HL-60/S4 treated with retinoic acid at 250 ng/mL for 4 days and 3 days (cell line): Measurements from ENCODE around the gene SLC18A3.

Source experiments
- in situ Hi-C: fragments of 300-500 bp; cut with MboI; formaldehyde crosslinking; loops from 2 replicates; pipeline ENCODE4 v1.7.0; 2022; ENCODE audit warnings: low sequenced_read_pairs

The SLC18A3 gene

GRCh38 chr10:49622426-49623425 lies 12.6 kb downstream of the SLC18A3 start:
- in situ Hi-C loops = no loop called here

- in situ Hi-C loops = no loop called here
Observed at GRCh38 chr10:49624629-49625028, 14.5 kb downstream of the SLC18A3 start.

GRCh38 chr10:49625411-49625810 lies 15.3 kb downstream of the SLC18A3 start:
- in situ Hi-C loops = no loop called here

DNA sequence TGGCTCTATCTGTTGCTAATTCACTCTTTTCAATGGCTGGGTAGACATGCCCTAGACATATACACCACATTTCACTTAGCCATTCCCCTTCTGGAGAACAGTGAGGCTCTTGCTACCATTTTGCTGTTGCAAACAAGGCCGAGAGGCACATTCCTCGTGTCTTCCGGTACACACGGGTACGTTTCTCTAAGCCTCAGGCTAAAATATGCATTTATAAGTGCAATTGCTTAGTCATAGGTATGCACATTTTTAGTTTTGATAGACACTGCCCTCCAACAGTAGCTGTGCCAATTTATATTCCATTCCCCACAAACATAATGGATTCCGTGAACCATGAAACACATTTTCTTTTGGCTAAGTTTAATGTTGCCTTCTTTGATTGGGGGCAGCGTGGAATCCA lies 16.9 kb downstream of the SLC18A3 start:
- in situ Hi-C loops = no loop called here

GRCh38 chr10:49627644-49628247 lies 17.6 kb downstream of the SLC18A3 start:
- in situ Hi-C loops = no loop called here

GRCh38 chr10:49628599-49628998 lies 18.5 kb downstream of the SLC18A3 start:
- in situ Hi-C loops = no loop called here

- in situ Hi-C loops = no loop called here
Observed at GRCh38 chr10:49629431-49629881, 19.3 kb downstream of the SLC18A3 start.

GRCh38 chr10:49631975-49632374 lies 21.9 kb downstream of the SLC18A3 start:
- in situ Hi-C loops = no loop called here

DNA sequence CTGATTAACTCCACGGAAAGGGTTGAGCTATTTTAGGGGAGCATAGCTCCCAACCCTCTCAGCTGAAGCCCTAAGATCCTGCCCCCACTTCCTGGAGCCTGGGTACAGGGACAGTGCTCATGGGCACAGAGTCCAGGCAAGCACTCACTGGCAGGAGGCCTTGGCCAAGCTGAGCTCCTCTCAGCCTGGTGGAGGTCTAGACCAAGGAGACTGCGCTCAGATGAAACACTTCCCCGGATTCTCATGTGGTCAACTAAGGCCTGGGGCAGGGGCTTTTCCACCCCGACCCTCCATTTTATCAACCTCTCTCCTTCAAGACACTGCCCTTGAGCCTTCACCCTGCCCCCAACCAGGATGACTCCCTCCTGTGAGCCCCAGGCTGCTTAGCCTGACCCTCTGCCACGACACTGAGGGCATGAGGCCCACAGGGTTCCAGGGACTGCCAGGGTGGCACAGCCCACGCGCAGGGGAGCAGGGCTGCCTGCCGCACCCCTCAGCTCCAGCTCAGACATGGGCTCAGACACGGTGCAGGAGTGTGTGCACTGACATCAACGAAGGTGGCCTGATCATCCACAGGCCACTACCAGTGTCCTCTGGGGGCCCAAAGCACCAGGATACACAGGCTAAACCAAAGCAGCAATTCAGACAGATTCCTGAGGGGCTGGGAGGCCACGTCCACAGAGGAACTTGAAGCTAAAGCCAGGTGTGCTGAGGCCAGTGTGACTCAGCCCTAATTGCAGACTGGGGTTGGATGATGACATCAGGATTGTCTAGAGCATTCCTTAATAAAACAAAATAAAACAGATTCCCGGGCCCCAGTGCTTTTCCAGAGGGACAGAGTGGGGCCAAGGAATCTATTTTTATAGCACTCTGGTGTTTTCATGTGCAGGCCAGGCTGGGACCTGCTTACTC lies 22.6 kb downstream of the SLC18A3 start:
- in situ Hi-C loops = no loop called here

DNA sequence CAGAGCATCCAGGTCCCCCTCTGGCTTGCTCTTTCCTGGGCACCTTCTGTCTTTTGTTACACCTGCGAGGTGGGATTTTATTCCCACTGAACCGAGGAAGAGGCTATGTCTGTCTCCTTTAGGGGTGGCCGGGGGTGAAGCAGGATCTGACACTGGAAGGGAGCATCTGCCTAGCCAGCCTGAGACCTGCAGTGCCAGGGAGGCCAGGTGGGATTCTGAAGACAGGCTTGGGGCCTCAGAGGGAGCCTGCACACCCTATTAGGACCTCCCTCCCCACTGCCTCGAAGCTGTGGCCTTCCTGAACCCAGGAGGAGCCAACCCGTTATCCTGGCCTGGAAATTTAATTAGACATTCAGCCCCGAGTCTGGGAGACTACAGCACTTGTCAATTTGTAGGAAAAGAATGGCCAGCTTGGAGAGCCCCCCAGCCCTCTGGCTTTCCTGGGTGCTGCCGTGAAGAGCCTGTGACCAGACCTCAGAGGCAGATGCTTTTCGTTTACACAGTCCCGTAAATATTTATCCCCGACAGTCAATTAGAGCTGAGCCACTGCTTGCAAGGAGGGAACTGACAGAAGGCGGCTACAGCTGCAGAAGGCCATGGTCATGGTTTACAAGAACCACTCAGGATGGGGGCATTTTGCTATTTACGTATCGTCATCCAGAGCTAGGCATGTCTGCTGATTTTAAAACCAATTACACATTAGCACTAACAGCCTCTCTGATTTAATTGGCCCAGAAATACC lies 23.4 kb downstream of the SLC18A3 start:
- in situ Hi-C loops = no loop called here

DNA sequence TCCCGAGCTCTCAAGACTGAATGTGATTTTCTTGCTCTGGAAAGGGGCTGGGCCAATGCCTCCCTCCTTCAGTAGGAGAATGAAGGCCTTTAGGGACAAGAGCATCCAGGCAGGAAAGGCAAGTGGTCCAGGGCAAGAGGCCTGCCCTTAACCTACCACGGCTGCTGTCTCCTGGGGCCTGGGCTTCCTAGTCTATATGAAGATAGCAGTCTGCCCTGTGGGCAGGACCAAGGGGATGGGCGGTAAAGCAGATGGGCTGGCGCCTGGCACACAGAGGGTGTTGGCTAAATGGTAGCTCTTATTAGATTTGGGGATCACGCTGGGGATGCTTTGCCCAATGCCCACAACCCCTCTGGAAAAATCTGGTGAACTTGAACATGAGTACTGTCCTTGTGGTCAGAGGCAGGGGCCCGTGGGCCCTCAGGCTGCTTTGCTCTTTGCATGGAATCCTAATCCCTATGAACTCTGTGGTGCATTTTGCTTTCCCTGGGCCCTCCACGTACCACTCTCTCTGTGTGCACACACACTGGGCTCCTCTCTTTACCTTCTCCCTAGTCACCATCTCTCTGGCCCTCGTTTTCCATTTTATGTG lies 24.1 kb downstream of the SLC18A3 start:
- in situ Hi-C loops = no loop called here

- in situ Hi-C loops = no loop called here
Observed at GRCh38 chr10:49642311-49642710, 32.2 kb downstream of the SLC18A3 start.

GRCh38 chr10:49643241-49644034 lies 33.3 kb downstream of the SLC18A3 start:
- in situ Hi-C loops = no loop called here

- in situ Hi-C loops = no loop called here
Observed at GRCh38 chr10:49644035-49644646, 34.0 kb downstream of the SLC18A3 start.

DNA sequence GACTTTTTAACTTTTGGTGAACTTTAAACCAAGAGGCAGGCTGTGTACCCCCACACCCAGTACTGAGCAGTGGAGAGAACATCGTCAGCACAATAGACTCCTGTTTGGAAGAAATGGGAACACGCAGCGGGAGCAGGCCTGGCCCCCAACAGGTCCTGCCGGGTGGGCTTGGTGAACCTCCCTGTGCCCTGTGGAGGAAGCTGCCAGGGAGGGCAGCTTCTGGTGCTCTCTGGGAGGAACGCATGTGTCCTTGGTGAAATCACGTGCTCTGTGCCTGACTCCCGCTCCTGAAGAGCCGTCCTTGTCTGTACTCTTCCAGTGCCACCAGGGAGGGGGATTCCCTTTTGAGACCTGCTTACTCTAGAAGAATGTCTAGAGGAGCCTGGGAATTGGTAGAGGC lies 35.3 kb downstream of the SLC18A3 start:
- in situ Hi-C loops = no loop called here

DNA sequence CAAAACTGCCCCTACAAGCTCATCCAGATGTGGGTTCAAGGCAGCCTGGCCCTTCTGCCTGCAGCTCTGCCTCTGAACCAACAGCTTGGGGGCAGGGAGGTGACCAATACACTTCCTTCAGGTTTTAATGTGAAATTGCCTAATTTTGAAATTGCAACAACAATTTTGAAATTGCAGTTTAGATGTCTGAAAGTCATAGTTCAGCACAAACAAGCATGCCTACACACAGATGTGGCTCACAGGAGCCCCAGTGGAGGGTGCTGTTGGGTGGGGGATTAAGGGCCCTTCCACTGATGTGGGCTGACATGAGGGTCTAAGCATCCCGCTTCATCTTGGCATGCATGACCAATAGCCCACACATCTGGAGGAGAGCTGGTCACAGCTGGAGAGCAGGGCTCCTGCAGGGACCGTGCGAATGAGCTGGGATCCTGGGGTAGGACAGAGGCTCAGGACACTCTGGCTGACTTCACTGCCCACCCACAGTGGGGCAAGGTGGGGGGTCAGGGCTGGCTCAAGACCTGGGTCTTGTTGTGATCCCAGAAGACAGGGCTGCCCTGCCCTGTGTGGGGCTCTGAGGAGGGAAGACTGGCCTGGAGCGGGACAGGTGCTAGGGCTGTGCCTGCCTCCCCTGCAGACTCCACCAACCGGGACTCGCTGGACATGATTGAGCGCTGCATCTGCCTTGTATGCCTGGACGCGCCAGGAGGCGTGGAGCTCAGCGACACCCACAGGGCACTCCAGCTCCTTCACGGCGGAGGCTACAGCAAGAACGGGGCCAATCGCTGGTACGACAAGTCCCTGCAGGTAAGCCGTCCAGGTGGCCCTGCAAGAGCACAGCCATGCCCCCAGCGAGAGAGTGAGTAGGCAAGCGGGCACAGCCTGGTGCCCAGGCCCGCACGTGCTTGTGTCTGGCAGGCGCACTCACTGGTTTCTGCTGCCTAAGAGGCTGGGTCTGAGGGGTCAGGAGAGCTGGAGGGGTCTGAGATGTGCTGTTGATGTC lies 36.1 kb downstream of the SLC18A3 start:
- in situ Hi-C loops = no loop called here

DNA sequence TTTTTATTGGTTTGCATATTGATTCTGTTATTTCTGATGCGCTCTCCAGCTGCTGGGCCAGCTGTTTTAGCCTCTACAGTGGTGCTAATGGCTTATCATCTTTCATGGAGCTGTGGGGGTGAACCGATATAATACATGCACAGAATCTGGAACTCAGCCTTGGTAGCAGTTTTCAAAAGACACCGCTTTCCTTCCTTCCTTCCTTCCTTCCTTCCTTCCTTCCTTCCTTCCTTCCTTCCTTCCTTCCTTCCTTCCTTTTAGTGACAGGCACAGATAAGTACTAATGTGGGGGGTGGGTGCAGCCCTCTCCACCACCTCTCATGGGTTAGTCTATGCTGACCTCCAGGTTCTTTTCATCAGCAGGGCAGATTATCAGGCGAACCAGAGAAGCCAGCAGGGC lies 37.4 kb downstream of the SLC18A3 start:
- in situ Hi-C loops = no loop called here
